ENCODE measurements around the gene SAP30L. TPM values are rescaled to one million over a fixed set of nuclear protein-coding genes. Genes with fewer than 3 reads are reported as not detected.

The SAP30L gene
- total RNA-seq, 4 donors from 2014 or later: 26.3 to 47.1 (median 33.1) TPM

DNA sequence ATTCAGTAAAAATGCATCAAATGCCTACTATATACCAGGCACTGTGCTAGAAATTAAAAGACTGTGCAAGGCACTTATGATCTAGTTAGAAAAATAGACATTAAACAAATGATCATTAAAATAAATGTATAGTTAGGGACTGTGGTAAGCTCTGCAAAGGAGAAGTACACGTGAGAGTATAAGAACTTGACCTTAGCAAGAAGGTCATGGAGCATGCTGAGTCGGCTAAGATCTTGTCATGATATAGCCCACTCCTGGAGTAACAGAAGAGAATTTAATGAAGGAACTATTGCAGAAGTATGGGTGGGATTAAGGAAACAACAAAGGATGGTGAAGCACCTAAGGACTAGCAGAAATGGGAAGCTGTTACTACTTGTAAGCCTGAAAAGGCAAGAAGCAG is 23.5 kb upstream of the SAP30L start:
- H3K27me3 ChIP-seq: no peaks in the 10 kb centered on the region
- H3K36me3 ChIP-seq: no peaks in the 10 kb centered on the region
- WGBS, 2 donors (ENCODE audit: low coverage in 1 of 2): 82 to 94% methylated on average over 2 of the region's 2 CpGs
- intact Hi-C loops (cut with DNase I; ENCODE audit: low total_unique reads) (no loop called here), in situ Hi-C loops (cut with MboI; ENCODE audit: low pct_ligation_motif_present in 1 of 4, low pct_unique_long_range_greater_than_20kb in 1 of 4, low sequenced_read_pairs in 3 of 4) (loop anchor here in 2 of 4 donors (25.0 kb wide), 1 partner anchor 235 kb away; the partner anchor contains the start of gene GALNT10 (in 2 of the 2))
- H3K27ac ChIP-seq: no peak overlapping the region
- no peak for DNase-seq
- H3K9me3 ChIP-seq: peaks cover 0 to 3% of the 10 kb centered on the region in 2 donors
- TF ChIP-seq, protein P1, sequence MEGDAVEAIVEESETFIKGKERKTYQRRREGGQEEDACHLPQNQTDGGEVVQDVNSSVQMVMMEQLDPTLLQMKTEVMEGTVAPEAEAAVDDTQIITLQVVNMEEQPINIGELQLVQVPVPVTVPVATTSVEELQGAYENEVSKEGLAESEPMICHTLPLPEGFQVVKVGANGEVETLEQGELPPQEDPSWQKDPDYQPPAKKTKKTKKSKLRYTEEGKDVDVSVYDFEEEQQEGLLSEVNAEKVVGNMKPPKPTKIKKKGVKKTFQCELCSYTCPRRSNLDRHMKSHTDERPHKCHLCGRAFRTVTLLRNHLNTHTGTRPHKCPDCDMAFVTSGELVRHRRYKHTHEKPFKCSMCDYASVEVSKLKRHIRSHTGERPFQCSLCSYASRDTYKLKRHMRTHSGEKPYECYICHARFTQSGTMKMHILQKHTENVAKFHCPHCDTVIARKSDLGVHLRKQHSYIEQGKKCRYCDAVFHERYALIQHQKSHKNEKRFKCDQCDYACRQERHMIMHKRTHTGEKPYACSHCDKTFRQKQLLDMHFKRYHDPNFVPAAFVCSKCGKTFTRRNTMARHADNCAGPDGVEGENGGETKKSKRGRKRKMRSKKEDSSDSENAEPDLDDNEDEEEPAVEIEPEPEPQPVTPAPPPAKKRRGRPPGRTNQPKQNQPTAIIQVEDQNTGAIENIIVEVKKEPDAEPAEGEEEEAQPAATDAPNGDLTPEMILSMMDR (IDR thresholded peaks at IDR 0.05): no peak
- TF ChIP-seq POLR2A (IDR thresholded peaks at IDR 0.05): no peak
- no peak for TF ChIP-seq EP300 (IDR thresholded peaks at IDR 0.05; ENCODE audit: low read depth)
- H3K4me3 ChIP-seq: no peak overlapping the region
- H3K4me1 ChIP-seq: no peaks in the 10 kb centered on the region

DNA sequence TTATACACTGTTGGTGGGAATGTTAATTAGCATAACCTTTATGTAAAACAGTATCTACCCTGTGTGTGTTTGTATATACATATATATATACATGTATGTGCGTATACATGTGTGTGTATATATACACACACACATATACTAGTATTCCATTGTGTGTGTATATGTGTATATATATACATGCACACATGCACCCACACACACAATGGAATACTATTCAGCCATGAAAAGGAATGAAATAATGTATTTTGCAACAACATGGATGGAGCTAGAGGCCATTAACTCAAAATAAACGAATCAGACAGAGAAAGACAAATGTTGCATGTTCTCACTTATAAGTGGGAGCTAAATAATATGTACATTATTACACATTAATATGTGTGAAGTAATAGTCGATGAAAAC is 17.6 kb upstream of the SAP30L start:
- Histone ChIP-seq H3K36me3 (no peaks in the 10 kb centered on the region), H3K9me3 (peaks cover 0 to 3% of the 10 kb centered on the region in 2 donors), H3K27me3 (no peaks in the 10 kb centered on the region), H3K4me1 (no peaks in the 10 kb centered on the region), H3K27ac (no peak overlapping the region), H3K4me3 (no peak overlapping the region)
- intact Hi-C loops (cut with DNase I; ENCODE audit: low total_unique reads) (no loop called here), in situ Hi-C loops (cut with MboI; ENCODE audit: low pct_ligation_motif_present in 1 of 4, low pct_unique_long_range_greater_than_20kb in 1 of 4, low sequenced_read_pairs in 3 of 4) (no loop called here)
- no peak for DNase-seq
- no peak for TF ChIP-seq POLR2AphosphoS5 (IDR thresholded peaks at IDR 0.05)
- no peak for TF ChIP-seq POLR2A (IDR thresholded peaks at IDR 0.05)
- no peak for TF ChIP-seq EP300 (IDR thresholded peaks at IDR 0.05; ENCODE audit: low read depth)
- TF ChIP-seq, protein P1 (IDR thresholded peaks at IDR 0.05): no peak
- 93 to 100% methylated on average over 3 of the region's 3 CpGs for WGBS, 2 donors (ENCODE audit: low coverage in 1 of 2)

DNA sequence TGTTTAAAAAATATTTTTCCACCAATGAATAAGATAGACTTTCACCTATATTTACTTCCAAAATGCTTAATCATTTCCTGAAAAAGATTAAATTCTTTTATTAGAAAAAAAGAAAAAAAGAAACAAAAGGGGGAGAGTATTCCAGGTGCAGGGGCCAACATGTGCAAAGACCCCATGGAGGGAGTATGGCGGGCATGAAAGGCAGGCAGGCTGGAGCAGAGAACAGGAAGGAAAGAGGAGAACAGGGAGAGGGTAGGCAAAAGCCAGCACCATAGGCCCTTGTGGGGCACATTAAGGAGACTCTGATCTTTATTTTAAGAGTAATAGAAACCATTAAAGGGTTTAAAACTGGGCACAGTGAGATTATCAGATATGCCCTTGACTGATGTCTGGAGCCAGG is 16.5 kb upstream of the SAP30L start:
- Histone ChIP-seq H3K27me3 (no peaks in the 10 kb centered on the region), H3K36me3 (no peaks in the 10 kb centered on the region), H3K27ac (no peak overlapping the region), H3K4me3 (no peak overlapping the region), H3K4me1 (no peaks in the 10 kb centered on the region), H3K9me3 (no peaks in the 10 kb centered on the region)
- DNase-seq: no peak
- intact Hi-C loops (cut with DNase I; ENCODE audit: low total_unique reads) (no loop called here), in situ Hi-C loops (cut with MboI; ENCODE audit: low pct_ligation_motif_present in 1 of 4, low pct_unique_long_range_greater_than_20kb in 1 of 4, low sequenced_read_pairs in 3 of 4) (no loop called here)
- 86 to 100% methylated on average over 1 of the region's 1 CpG for WGBS, 2 donors (ENCODE audit: low coverage in 1 of 2)
- TF ChIP-seq POLR2AphosphoS5 (IDR thresholded peaks at IDR 0.05) (no peak), EP300 (IDR thresholded peaks at IDR 0.05; ENCODE audit: low read depth) (no peak)

DNA sequence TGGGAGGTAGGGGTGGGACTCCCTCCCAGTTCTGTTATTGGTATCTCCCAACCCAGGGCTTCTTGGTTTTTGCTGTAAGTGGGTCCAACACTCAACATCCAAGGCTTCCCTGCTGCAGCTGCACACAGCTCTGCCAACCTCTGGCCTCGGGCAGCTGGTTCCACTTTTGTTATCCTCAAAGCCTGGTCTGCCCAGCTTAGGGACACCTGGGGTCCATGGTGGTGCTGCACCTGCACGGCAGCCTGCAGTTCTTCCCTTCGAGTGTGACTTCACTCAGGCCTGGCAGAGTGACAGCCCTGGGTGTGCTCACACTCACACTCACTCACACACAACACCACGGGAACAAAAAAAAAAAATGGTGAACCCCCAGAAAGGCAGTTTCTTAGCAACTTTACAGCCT is 15.3 kb upstream of the SAP30L start:
- WGBS, 2 donors (ENCODE audit: low coverage in 1 of 2): 66% methylated on average over 4 of the region's 4 CpGs; no CpG with 5 or more reads in 1 of the 2 donors
- no peaks in the 10 kb centered on the region for H3K36me3 ChIP-seq
- H3K9me3 ChIP-seq: no peaks in the 10 kb centered on the region
- no peaks in the 10 kb centered on the region for H3K4me1 ChIP-seq
- no peak overlapping the region for H3K27ac ChIP-seq
- no peak for TF ChIP-seq EP300 (IDR thresholded peaks at IDR 0.05; ENCODE audit: low read depth)
- no peak for TF ChIP-seq POLR2A (IDR thresholded peaks at IDR 0.05)
- TF ChIP-seq POLR2AphosphoS5 (IDR thresholded peaks at IDR 0.05): no peak
- TF ChIP-seq, protein P1 (IDR thresholded peaks at IDR 0.05): no peak
- in situ Hi-C loops (cut with MboI; ENCODE audit: low pct_ligation_motif_present in 1 of 4, low pct_unique_long_range_greater_than_20kb in 1 of 4, low sequenced_read_pairs in 3 of 4) (no loop called here), intact Hi-C loops (cut with DNase I; ENCODE audit: low total_unique reads) (no loop called here)
- no peak overlapping the region for H3K4me3 ChIP-seq
- H3K27me3 ChIP-seq: no peaks in the 10 kb centered on the region
- DNase-seq: no peak

Measured in transverse colon (tissue), 4 donors.